Muscle of arm (tissue), 12 donors: ENCODE results near the gene TTBK2. TPM values are rescaled to one million over a fixed set of nuclear protein-coding genes. Genes with fewer than 3 reads are reported as not detected.

Experiments
- DNase-seq: peaks from one replicate; pipeline ENCODE4 v3.0.0-alpha.2; 2013
- polyA plus RNA-seq, 12 donors: library from polyadenylated mRNA; unstranded; fragments of 120-200 nt; gene quantifications; one replicate each; pipeline ENCODE4 v1.2.1, GENCODE V29; 2013; ENCODE audit not compliant: insufficient read length in 12 of 12

The TTBK2 gene
- polyA plus RNA-seq, 12 donors: 7.9 to 15.3 (median 11.2) TPM; not detected in 1

- DNase-seq: no peak
Observed at GRCh38 chr15:42693496-42693895, 227.1 kb downstream of the TTBK2 start.

- no peak for DNase-seq
Observed at GRCh38 chr15:42692997-42693396, 227.6 kb downstream of the TTBK2 start.

DNA sequence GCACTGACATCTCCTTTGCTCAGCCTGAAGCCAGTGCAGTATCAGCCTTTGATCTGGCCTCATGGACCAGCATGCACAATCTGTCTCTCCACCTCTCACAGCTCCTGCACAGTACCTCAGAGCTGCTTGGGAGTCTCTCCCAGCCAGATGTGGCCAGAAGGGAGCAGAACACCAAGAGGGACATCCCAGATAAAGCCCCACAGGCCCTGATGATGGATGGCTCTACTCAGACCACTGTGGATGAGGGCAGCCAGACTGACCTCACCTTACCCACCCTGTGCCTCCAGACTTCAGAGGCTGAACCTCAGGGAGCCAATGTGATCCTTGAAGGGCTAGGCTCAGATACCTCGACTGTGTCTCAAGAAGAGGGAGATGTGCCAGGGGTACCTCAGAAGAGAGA, 228.0 kb downstream of the TTBK2 start:
- DNase-seq: no peak

DNA sequence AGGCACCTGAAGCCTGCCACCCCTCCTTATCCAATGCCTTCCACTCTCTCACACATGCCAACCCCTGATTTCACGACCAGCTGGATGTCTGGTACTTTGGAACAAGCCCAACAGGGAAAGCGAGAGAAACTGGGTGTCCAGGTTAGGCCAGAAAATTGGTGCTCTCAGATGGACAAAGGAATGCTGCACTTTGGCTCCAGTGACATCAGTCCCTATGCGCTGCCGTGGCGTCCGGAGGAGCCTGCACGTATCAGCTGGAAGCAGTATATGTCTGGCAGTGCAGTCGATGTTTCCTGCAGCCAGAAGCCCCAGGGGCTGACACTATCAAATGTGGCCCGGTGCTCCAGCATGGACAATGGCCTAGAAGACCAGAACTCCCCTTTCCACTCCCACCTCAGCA, 228.8 kb downstream of the TTBK2 start:
- no peak for DNase-seq

GRCh38 chr15:42691308-42691707, 229.3 kb downstream of the TTBK2 start:
- no peak for DNase-seq

Other genes with a start within 250 kb of the TTBK2 start
- gene CDAN1, start 183.7 kb downstream of the TTBK2 start, polyA plus RNA-seq: 10 to 100 TPM in 11 of 12 donors, not detected in 1; 12.5 to 25.9 (median 16.1) TPM
- 10 to 100 TPM in 11 of 12 donors, not detected in 1; 14.5 to 35.5 (median 23.6) TPM for gene UBR1, start 185.3 kb upstream of the TTBK2 start, polyA plus RNA-seq
- gene TMEM62, start 212.8 kb upstream of the TTBK2 start, polyA plus RNA-seq: 10 to 100 TPM in 3 of 12 donors, 1 to 10 TPM in 8, not detected in 1; 6.2 to 14.1 (median 8.7) TPM